Peyer's patch (tissue), 4 donors: ENCODE data around the gene IDH3G. TPM values are rescaled to one million over a fixed set of nuclear protein-coding genes. Genes with fewer than 3 reads are reported as not detected.

Source experiments
- DNase-seq, 3 donors: peaks; one replicate each; pipeline ENCODE4 v3.0.0-alpha.2; 2017 to 2019
- H3K27ac ChIP-seq, 4 donors: fragments of 200-600 bp; sonication (generic); one replicate each; pipeline ENCODE4 v1.5.1; 2016 to 2019
- H3K27me3 ChIP-seq, 2 donors: fragments of 200-600 bp; sonication (generic); one replicate each; pipeline ENCODE4 v1.5.1; 2019
- H3K36me3 ChIP-seq, 3 donors: fragments of 200-600 bp; sonication (generic); one replicate each; pipeline ENCODE4 v1.5.1; 2016 to 2019
- H3K4me1 ChIP-seq, 4 donors: fragments of 200-600 bp; sonication (generic); one replicate each; pipeline ENCODE4 v1.5.1; 2016 to 2019
- H3K4me3 ChIP-seq, 4 donors: fragments of 200-600 bp; sonication (generic); 1 replicate in 3 of 4; 2 replicates in 1 of 4; pipeline ENCODE4 v1.5.1; 2016 to 2019; ENCODE audit warnings: mild to moderate bottlenecking in 1 of 4
- H3K9me3 ChIP-seq, 4 donors: fragments of 200-600 bp; sonication (generic); one replicate each; pipeline ENCODE4 v1.5.1; 2016 to 2019; ENCODE audit warnings: mild to moderate bottlenecking in 1 of 4
- POLR2A ChIP-seq, 2 donors: fragments of 450-650 bp; IDR thresholded peaks; one replicate each; pipeline ENCODE4 v1.5.1; 2017; ENCODE audit warnings: antibody characterized with exemption in 2 of 2, mild to moderate bottlenecking in 2 of 2, moderate library complexity in 2 of 2
- total RNA-seq, 4 donors: library from RNA; depleted of rRNA; stranded (reverse); fragments of >200 nt; gene quantifications; one replicate each; pipeline ENCODE4 v1.1.0, GENCODE V29; 2016
- TF ChIP-seq, protein P1 (sequence below), 6 experiments: fragments of 450-650 bp in 4 of 6; fragments of 200-600 bp in 2 of 6; sonication (generic) in 1 of 6; IDR thresholded peaks; one replicate each; pipeline ENCODE4 v1.5.1; 2017 to 2019; ENCODE audit warnings: antibody characterized with exemption in 6 of 6, mild to moderate bottlenecking in 3 of 6, moderate library complexity in 1 of 6

The IDH3G gene
- total RNA-seq, 4 donors from 2014 or later: 108 to 153 (median 126) TPM

DNA sequence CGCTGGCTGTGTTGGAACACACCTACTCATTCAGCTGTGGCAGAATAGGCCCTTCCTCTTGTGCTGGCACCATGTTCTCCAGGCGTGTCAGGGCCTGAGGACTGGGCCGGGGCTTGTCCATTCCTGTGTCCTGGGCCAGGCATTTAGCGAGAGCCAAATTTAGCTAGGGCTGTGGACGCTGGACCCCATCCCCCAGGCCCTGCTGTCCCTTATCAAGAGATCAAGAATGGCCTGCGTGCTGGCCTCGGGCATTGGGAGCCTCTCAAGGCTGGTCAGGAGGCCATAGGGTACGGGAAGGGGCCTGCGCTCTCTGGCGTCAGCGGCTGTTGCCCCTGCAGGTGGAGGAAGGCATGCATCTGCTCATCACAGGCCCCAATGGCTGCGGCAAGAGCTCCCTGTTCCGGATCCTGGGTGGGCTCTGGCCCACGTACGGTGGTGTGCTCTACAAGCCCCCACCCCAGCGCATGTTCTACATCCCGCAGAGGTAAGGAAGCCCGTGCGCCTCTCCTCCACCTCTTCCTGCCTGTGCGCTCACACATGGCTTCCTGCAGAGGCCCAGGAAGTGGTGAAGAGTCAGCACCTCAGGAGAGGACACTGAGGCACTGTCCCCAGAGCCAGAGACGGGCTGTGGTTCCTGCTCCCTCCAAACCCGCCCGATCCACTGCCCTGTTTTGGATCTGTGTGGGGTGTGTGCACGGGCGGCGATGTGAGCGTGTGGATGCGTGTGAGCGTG, 54.3 kb downstream of the IDH3G start:
- Histone ChIP-seq H3K4me1 (peaks cover 0 to 20% (median 0%) of the 10 kb centered on the region in 4 donors), H3K27ac (peak overlapping the region in 2 of 4 donors; percentile 42 to 72), H3K27me3 (no peaks in the 10 kb centered on the region), H3K9me3 (no peaks in the 10 kb centered on the region), H3K4me3 (no peak overlapping the region), H3K36me3 (peaks cover 0 to 7% (median 0%) of the 10 kb centered on the region in 3 donors)
- DNase-seq: peak in 1 of 3 donors; percentile 62
- no peak for TF ChIP-seq POLR2A (IDR thresholded peaks at IDR 0.05)

DNA sequence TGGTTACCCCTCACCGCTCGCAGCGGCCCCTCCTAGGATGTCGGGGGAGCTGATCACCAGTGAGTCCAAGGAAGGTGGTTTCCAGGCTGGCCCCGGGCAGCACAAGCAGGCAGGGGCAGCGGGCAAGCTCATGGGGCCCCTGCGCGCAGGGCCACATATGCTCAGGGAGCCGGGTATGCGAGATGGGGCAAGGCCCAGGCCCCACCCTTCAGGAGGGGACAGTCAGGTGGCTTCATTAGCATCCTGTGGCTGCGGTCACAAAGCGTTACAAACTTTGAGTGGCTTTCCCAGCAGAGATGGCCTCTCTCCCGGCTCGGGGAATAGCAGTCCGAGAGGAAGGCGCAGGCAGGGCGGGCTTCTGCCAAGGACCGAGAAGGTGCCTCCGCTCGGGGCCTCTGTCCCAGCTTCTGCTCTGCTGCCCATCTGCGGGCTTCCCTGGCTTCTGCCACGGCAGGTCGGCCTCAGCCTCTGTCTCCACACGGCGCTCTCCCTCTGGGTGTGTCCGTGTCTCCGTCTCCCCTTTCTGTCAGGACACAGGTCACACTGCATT, 56.0 kb downstream of the IDH3G start:
- peak overlapping the region in 1 of 4 donors; percentile 67 for H3K27ac ChIP-seq
- H3K9me3 ChIP-seq: no peaks in the 10 kb centered on the region
- no peak for DNase-seq
- TF ChIP-seq, protein P1, sequence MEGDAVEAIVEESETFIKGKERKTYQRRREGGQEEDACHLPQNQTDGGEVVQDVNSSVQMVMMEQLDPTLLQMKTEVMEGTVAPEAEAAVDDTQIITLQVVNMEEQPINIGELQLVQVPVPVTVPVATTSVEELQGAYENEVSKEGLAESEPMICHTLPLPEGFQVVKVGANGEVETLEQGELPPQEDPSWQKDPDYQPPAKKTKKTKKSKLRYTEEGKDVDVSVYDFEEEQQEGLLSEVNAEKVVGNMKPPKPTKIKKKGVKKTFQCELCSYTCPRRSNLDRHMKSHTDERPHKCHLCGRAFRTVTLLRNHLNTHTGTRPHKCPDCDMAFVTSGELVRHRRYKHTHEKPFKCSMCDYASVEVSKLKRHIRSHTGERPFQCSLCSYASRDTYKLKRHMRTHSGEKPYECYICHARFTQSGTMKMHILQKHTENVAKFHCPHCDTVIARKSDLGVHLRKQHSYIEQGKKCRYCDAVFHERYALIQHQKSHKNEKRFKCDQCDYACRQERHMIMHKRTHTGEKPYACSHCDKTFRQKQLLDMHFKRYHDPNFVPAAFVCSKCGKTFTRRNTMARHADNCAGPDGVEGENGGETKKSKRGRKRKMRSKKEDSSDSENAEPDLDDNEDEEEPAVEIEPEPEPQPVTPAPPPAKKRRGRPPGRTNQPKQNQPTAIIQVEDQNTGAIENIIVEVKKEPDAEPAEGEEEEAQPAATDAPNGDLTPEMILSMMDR (IDR thresholded peaks at IDR 0.05): no peak
- no peak for TF ChIP-seq POLR2A (IDR thresholded peaks at IDR 0.05)
- H3K4me1 ChIP-seq: peaks cover 0 to 13% (median 0%) of the 10 kb centered on the region in 4 donors
- no peak overlapping the region for H3K4me3 ChIP-seq
- no peaks in the 10 kb centered on the region for H3K27me3 ChIP-seq
- peaks cover 0 to 7% (median 0%) of the 10 kb centered on the region in 3 donors for H3K36me3 ChIP-seq

DNA sequence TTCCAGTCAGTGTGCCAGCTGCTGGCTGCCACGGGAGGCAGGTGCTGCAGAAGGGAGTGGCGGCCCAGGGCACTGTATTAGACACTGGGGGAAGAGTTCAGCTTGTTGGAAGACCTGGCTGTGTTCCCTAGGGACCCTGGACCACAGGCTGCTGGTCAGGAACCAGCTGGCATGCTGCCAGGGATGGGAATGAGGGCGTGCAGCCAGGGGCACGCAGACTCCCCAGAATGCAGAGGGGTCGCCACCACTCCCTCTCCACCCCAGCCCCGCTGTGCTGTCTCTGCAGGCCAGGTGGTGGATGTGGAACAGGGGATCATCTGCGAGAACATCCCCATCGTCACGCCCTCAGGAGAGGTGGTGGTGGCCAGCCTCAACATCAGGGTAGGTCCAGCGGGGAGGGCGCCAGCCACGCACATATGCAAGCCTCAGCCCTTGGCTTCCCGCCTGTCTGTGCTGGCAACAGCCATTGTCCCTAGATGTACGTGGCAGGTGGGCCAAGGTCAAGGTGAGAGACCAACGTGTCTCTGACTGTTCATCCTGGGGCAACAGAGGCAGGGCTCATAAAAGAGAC, 57.2 kb downstream of the IDH3G start:
- Histone ChIP-seq H3K4me1 (peaks cover 0 to 8% (median 0%) of the 10 kb centered on the region in 4 donors), H3K9me3 (no peaks in the 10 kb centered on the region), H3K36me3 (peaks cover 0 to 7% (median 0%) of the 10 kb centered on the region in 3 donors), H3K27me3 (no peaks in the 10 kb centered on the region), H3K27ac (peak overlapping the region in 2 of 4 donors; percentile 45 to 67), H3K4me3 (no peak overlapping the region)
- no peak for TF ChIP-seq POLR2A (IDR thresholded peaks at IDR 0.05)
- TF ChIP-seq, protein P1 (IDR thresholded peaks at IDR 0.05): no peak
- DNase-seq: peak in 2 of 3 donors; percentile 64 to 70

DNA sequence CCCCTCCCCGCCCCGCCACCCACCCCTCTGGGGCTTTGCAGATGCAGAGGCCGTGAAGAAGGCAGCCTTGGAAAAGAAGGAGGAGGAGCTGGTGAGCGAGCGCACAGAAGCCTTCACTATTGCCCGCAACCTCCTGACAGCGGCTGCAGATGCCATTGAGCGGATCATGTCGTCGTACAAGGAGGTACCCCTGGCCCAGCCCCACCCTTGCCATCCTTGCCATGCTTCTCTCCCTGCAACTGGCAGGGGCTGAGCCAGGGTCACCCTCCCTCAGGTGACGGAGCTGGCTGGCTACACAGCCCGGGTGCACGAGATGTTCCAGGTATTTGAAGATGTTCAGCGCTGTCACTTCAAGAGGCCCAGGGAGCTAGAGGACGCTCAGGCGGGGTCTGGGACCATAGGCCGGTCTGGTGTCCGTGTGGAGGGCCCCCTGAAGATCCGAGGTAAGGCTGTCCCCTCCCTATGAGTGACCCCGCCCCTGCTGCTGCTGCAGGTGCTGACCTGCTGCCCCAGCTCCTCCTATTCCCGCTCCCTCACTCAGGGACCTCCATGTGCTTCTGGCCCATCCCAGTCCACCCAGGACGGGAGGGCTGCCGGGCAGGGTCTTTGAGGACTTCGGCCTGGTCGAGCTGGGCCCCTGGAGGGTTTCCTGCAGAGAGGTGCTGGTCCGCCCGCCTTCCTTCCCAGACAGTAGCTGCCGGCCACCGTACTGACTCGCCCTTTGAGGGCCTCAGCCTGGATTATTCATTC, 57.9 kb downstream of the IDH3G start:
- Histone ChIP-seq H3K27ac (peak overlapping the region in 2 of 4 donors; percentile 45 to 67), H3K4me3 (no peak overlapping the region), H3K4me1 (peaks cover 0 to 8% (median 0%) of the 10 kb centered on the region in 4 donors), H3K9me3 (no peaks in the 10 kb centered on the region), H3K36me3 (peaks cover 0 to 7% (median 0%) of the 10 kb centered on the region in 3 donors), H3K27me3 (no peaks in the 10 kb centered on the region)
- TF ChIP-seq, protein P1 (IDR thresholded peaks at IDR 0.05): no peak
- TF ChIP-seq POLR2A (IDR thresholded peaks at IDR 0.05): no peak
- no peak for DNase-seq

Other genes starting within 250 kb of the IDH3G start
- 10 to 100 TPM; 19.0 to 33.3 (median 20.6) TPM for gene CCNQ, start 195.2 kb downstream of the IDH3G start, total RNA-seq
- gene DUSP9, start 147.2 kb downstream of the IDH3G start, total RNA-seq: not detected
- 10 to 100 TPM in 1 of 4 donors, 1 to 10 TPM in 2, not detected in 1; 2.0 to 44.8 (median 6.1) TPM for gene PNCK, start 120.6 kb downstream of the IDH3G start, total RNA-seq
- gene SLC6A8, start 106.4 kb downstream of the IDH3G start, total RNA-seq: 100 to 1,000 TPM in 3 of 4 donors, 10 to 100 TPM in 1; 36.3 to 562 (median 146) TPM
- 100 to 1,000 TPM in 2 of 4 donors, 10 to 100 TPM in 2; 45.4 to 148 (median 101) TPM for gene BCAP31, start 70.0 kb downstream of the IDH3G start, total RNA-seq
- 10 to 100 TPM; 14.9 to 94.2 (median 68.0) TPM for gene ABCD1, start 69.5 kb downstream of the IDH3G start, total RNA-seq
- 10 to 100 TPM in 1 of 4 donors, 1 to 10 TPM in 3; 2.7 to 25.6 (median 7.6) TPM for gene PLXNB3, start 30.1 kb downstream of the IDH3G start, total RNA-seq
- 1 to 10 TPM in 1 of 4 donors, not detected in 3; 1.7 TPM for gene SRPK3, start 13.3 kb downstream of the IDH3G start, total RNA-seq
- gene SSR4, start 293 bp upstream of the IDH3G start, total RNA-seq: 100 to 1,000 TPM in 1 of 4 donors, 10 to 100 TPM in 3; 90.0 to 113 (median 96.4) TPM
- 1 to 10 TPM; 1.2 to 8.3 (median 2.4) TPM for gene PDZD4, start 36.2 kb upstream of the IDH3G start, total RNA-seq
- gene L1CAM, start 91.8 kb upstream of the IDH3G start, total RNA-seq: 1 to 10 TPM; 1.8 to 7.4 (median 4.6) TPM
- gene AVPR2, start 110.3 kb upstream of the IDH3G start, total RNA-seq: 1 to 10 TPM in 2 of 4 donors, under 1 TPM in 2; 0.53 to 5.0 (median 1.1) TPM
- 100 to 1,000 TPM in 1 of 4 donors, 10 to 100 TPM in 3; 23.6 to 211 (median 57.6) TPM for gene ARHGAP4, start 131.9 kb upstream of the IDH3G start, total RNA-seq
- gene NAA10, start 140.7 kb upstream of the IDH3G start, total RNA-seq: 100 to 1,000 TPM in 1 of 4 donors, 10 to 100 TPM in 3; 32.9 to 118 (median 54.1) TPM
- 10 to 100 TPM in 2 of 4 donors, 1 to 10 TPM in 2; 4.9 to 13.3 (median 9.4) TPM for gene RENBP, start 150.3 kb upstream of the IDH3G start, total RNA-seq
- gene HCFC1, start 177.4 kb upstream of the IDH3G start, total RNA-seq: 10 to 100 TPM; 44.1 to 70.6 (median 55.6) TPM
- 10 to 100 TPM; 10.7 to 32.6 (median 12.8) TPM for gene TMEM187, start 178.4 kb upstream of the IDH3G start, total RNA-seq
- gene IRAK1, start 225.5 kb upstream of the IDH3G start, total RNA-seq: 100 to 1,000 TPM; 111 to 150 (median 122) TPM